HG03469 (cell line): Measurements from ENCODE around the gene LAMTOR3.

Experiments used
- ATAC-seq: cut with Tn5 transposase; IDR thresholded peaks from one replicate; pipeline ENCODE4 v1.9.1; 2021; ENCODE audit warnings: mild to moderate bottlenecking, moderate library complexity, moderate number of reproducible peaks; ENCODE audit not compliant: unreplicated experiment

LAMTOR3 gene

GRCh38 chr4:99894161-99894997 is at the start of gene LAMTOR3:
TSS of gene LAMTOR3 (minus strand) at chr4:99894427. CDS start at chr4:99893963, 464 bp downstream.
- ATAC-seq = peak; percentile 98

GRCh38 chr4:99938243-99938753 is 44.1 kb upstream of the LAMTOR3 start:
- ATAC-seq = no peak

- no peak for ATAC-seq
Measured at GRCh38 chr4:99934891-99935290, 40.7 kb upstream of the LAMTOR3 start.

- ATAC-seq = no peak
Measured at GRCh38 chr4:99927566-99927965, 33.3 kb upstream of the LAMTOR3 start.

GRCh38 chr4:99921174-99921573 is 26.9 kb upstream of the LAMTOR3 start:
- ATAC-seq = no peak

- ATAC-seq = no peak
Measured at GRCh38 chr4:99918656-99919055, 24.4 kb upstream of the LAMTOR3 start.

- ATAC-seq = no peak
Measured at GRCh38 chr4:99917575-99917974, 23.3 kb upstream of the LAMTOR3 start.

GRCh38 chr4:99915449-99915848 is 21.2 kb upstream of the LAMTOR3 start:
- ATAC-seq = no peak

- ATAC-seq = no peak
Measured at GRCh38 chr4:99894998-99895397, 771 bp upstream of the LAMTOR3 start.

- ATAC-seq = no peak
Measured at GRCh38 chr4:99893839-99894160, 427 bp downstream of the LAMTOR3 start.

- ATAC-seq = no peak
Measured at GRCh38 chr4:99893029-99893428, 1.2 kb downstream of the LAMTOR3 start.

GRCh38 chr4:99891351-99891750 is 2.9 kb downstream of the LAMTOR3 start:
- no peak for ATAC-seq

GRCh38 chr4:99887837-99888236 is 6.4 kb downstream of the LAMTOR3 start:
- no peak for ATAC-seq

GRCh38 chr4:99886146-99886545 is 8.1 kb downstream of the LAMTOR3 start:
- no peak for ATAC-seq

GRCh38 chr4:99885687-99886086 is 8.5 kb downstream of the LAMTOR3 start:
- ATAC-seq = no peak

- ATAC-seq = no peak
Measured at GRCh38 chr4:99885063-99885664, 9.1 kb downstream of the LAMTOR3 start.

- no peak for ATAC-seq
Measured at GRCh38 chr4:99879458-99879857, 14.8 kb downstream of the LAMTOR3 start.

- no peak for ATAC-seq
Measured at GRCh38 chr4:99878604-99879003, 15.6 kb downstream of the LAMTOR3 start.

GRCh38 chr4:99876946-99877345 is 17.3 kb downstream of the LAMTOR3 start:
- no peak for ATAC-seq

GRCh38 chr4:99875071-99875470 is 19.2 kb downstream of the LAMTOR3 start:
- no peak for ATAC-seq

- ATAC-seq = no peak
Measured at GRCh38 chr4:99872570-99872969, 21.7 kb downstream of the LAMTOR3 start.

- ATAC-seq = no peak
Measured at GRCh38 chr4:99868126-99868596, 26.1 kb downstream of the LAMTOR3 start.
